GM19035 (cell line): ENCODE data around the gene MGAT5B.

Experiments
- ATAC-seq: cut with Tn5 transposase; IDR thresholded peaks from one replicate; pipeline ENCODE4 v1.9.1; 2021; ENCODE audit not compliant: unreplicated experiment

Gene MGAT5B

GRCh38 chr17:76877437-76877836, 9.2 kb downstream of the MGAT5B start:
- ATAC-seq = no peak

- no peak for ATAC-seq
Measured at GRCh38 chr17:76878568-76878967, 10.4 kb downstream of the MGAT5B start.

GRCh38 chr17:76879254-76879653, 11.1 kb downstream of the MGAT5B start:
- ATAC-seq = no peak

- ATAC-seq = no peak
Measured at GRCh38 chr17:76879691-76880090, 11.5 kb downstream of the MGAT5B start.

GRCh38 chr17:76880268-76880667, 12.1 kb downstream of the MGAT5B start:
- no peak for ATAC-seq

GRCh38 chr17:76880971-76881370, 12.8 kb downstream of the MGAT5B start:
- no peak for ATAC-seq

- no peak for ATAC-seq
Measured at GRCh38 chr17:76881408-76881807, 13.2 kb downstream of the MGAT5B start.

GRCh38 chr17:76881966-76882365, 13.8 kb downstream of the MGAT5B start:
- no peak for ATAC-seq

- no peak for ATAC-seq
Measured at GRCh38 chr17:76883744-76884525, 15.7 kb downstream of the MGAT5B start.

- ATAC-seq = no peak
Measured at GRCh38 chr17:76884995-76885893, 17.0 kb downstream of the MGAT5B start.

- ATAC-seq = no peak
Measured at GRCh38 chr17:76885894-76886290, 17.7 kb downstream of the MGAT5B start.

- no peak for ATAC-seq
Measured at GRCh38 chr17:76886395-76886794, 18.2 kb downstream of the MGAT5B start.

GRCh38 chr17:76887802-76888201, 19.6 kb downstream of the MGAT5B start:
- no peak for ATAC-seq

- ATAC-seq = no peak
Measured at GRCh38 chr17:76888661-76889060, 20.5 kb downstream of the MGAT5B start.

GRCh38 chr17:76889323-76889722, 21.1 kb downstream of the MGAT5B start:
- no peak for ATAC-seq

GRCh38 chr17:76892329-76892728, 24.1 kb downstream of the MGAT5B start:
- ATAC-seq = no peak

GRCh38 chr17:76893623-76894334, 25.6 kb downstream of the MGAT5B start:
- ATAC-seq = no peak

- no peak for ATAC-seq
Measured at GRCh38 chr17:76894842-76895241, 26.6 kb downstream of the MGAT5B start.

- ATAC-seq = no peak
Measured at GRCh38 chr17:76897023-76897422, 28.8 kb downstream of the MGAT5B start.

GRCh38 chr17:76899414-76899813, 31.2 kb downstream of the MGAT5B start:
- ATAC-seq = no peak

GRCh38 chr17:76900723-76901122, 32.5 kb downstream of the MGAT5B start:
- no peak for ATAC-seq
